Coronary artery (tissue), 2 donors: ENCODE measurements around the gene IL17B.

ENCODE experiments used
- DNase-seq: peaks from one replicate; pipeline ENCODE4 v3.0.0-alpha.2; 2017; ENCODE audit warnings: low spot score
- H3K27ac ChIP-seq, 2 donors: fragments of 200-600 bp; sonication (generic); one replicate each; pipeline ENCODE4 v1.5.1; 2016 to 2019
- H3K4me3 ChIP-seq: fragments of 200-600 bp; sonication (generic); 2 replicates; pipeline ENCODE4 v1.5.1; 2016; ENCODE audit warnings: mild to moderate bottlenecking, moderate library complexity
- CTCF ChIP-seq: fragments of 200-600 bp; sonication (generic); IDR thresholded peaks from one replicate; pipeline ENCODE4 v1.5.1; 2019; ENCODE audit warnings: antibody characterized with exemption

Gene IL17B

DNA sequence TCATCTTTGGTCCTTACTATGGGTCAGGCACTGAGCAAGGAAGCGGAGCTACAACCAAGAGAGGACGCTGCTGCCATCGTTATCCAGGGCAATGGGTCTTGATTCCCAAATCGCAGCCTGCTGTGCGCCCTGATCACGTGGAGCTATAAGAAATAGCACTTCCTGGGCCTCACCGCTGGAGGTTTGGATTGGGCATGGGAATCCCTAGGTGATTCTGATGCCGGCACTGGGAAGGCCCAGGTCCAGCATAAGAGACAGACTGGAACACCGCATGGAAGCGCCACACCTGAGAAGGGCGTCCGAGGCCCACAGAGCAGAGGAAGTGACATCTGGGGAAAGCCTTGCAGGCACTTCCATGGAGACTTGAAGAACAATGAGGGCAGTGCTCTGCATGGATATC, 3.0 kb downstream of the IL17B start:
- DNase-seq, result peak; percentile 53
- no peak for TF ChIP-seq CTCF
- H3K4me3 ChIP-seq, result no peak overlapping the region
- peak overlapping the region in 1 of 2 donors; percentile 9 for H3K27ac ChIP-seq

- DNase-seq, result peak; percentile 59
- TF ChIP-seq CTCF, result no peak
- H3K27ac ChIP-seq, result peak overlapping the region in 1 of 2 donors; percentile 86
- no peak overlapping the region for H3K4me3 ChIP-seq
Observed at GRCh38 chr5:149375434-149375833, 3.7 kb downstream of the IL17B start.

GRCh38 chr5:149374801-149375200, 4.3 kb downstream of the IL17B start:
- peak overlapping the region in 1 of 2 donors; percentile 86 for H3K27ac ChIP-seq
- TF ChIP-seq CTCF, result no peak

GRCh38 chr5:149374303-149374702, 4.8 kb downstream of the IL17B start:
- TF ChIP-seq CTCF, result no peak
- Histone ChIP-seq H3K27ac (peak overlapping the region in 1 of 2 donors; percentile 86), H3K4me3 (no peak overlapping the region)
- DNase-seq, result no peak

More at GRCh38 chr5:149374801-149375200, 4.3 kb downstream of the IL17B start:
- no peak overlapping the region for H3K4me3 ChIP-seq
- no peak for DNase-seq

GRCh38 chr5:149372932-149373331, 6.2 kb downstream of the IL17B start:
- TF ChIP-seq CTCF, result no peak
- Histone ChIP-seq H3K27ac (peak overlapping the region; percentile 63 to 86), H3K4me3 (no peak overlapping the region)
- DNase-seq, result peak; percentile 52

DNA sequence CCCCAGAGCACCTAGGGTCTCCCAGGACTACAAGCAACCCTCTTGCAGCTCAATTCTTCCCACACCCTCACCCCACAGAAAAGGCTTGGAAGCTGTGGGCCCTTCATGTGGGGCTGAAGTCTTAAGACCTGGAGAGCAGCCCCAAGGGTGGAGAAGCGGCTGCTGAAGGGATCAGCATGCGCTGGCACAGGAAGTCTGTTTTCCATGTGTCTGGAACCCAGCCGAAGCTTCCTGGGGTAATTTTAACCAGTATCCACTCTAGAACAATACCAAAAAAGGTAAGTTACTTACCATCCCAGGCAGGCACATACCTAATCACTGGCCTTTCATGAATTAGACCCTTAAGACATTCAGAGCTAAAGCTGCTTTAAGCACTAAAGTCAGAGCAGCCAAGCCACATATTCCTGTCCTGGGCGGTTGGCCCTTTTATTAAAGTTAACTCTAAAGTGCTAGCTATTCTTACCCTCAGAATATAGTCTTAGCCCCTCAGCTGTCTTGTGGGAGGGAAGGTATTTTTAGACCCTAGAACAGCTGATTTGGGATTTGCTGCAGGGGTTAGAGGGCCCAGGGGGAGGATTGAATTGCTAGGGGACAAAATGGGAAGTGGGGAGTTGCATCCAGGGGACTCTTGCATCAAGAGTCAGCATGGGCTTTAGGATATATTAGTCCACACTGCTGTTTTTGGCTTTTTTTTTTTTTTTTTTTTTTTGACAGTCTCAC, 6.9 kb downstream of the IL17B start:
- TF ChIP-seq CTCF, result no peak
- no peak overlapping the region for H3K4me3 ChIP-seq
- peak overlapping the region; percentile 63 to 86 for H3K27ac ChIP-seq
- DNase-seq, result peak; percentile 68

- Histone ChIP-seq H3K4me3 (no peak overlapping the region), H3K27ac (peak overlapping the region; percentile 63 to 86)
- TF ChIP-seq CTCF, result peak; percentile 42
- DNase-seq, result peak; percentile 76
Observed at GRCh38 chr5:149371296-149371962, 7.7 kb downstream of the IL17B start.
